Stimulated activated CD4-positive, alpha-beta T cell treated with anti-CD3 and anti-CD28 coated beads, Interleukin-12 subunit alpha, Interleukin-12 subunit beta, amount 100 ng/mL, for 24 hours (primary cell): ENCODE measurements around the gene DYSF.

Experiments used
- DNase-seq, 2 experiments: peaks; one replicate each; pipeline ENCODE4 v3.0.0-alpha.2; 2020; ENCODE audit warnings: low read depth in 2 of 2

Gene DYSF

GRCh38 chr2:71672826-71673795, 219.8 kb downstream of the DYSF start:
- no peak for DNase-seq

- no peak for DNase-seq
These were observed 220.9 kb downstream of the DYSF start for GRCh38 chr2:71674158-71674851.

- DNase-seq = no peak
These were observed 221.9 kb downstream of the DYSF start for GRCh38 chr2:71675296-71675695.

GRCh38 chr2:71678874-71679273, 225.5 kb downstream of the DYSF start:
- no peak for DNase-seq

GRCh38 chr2:71679491-71679890, 226.1 kb downstream of the DYSF start:
- DNase-seq = no peak

- no peak for DNase-seq
These were observed 227.6 kb downstream of the DYSF start for GRCh38 chr2:71680925-71681324.

GRCh38 chr2:71681626-71682025, 228.3 kb downstream of the DYSF start:
- DNase-seq = no peak

GRCh38 chr2:71682341-71682740, 229.0 kb downstream of the DYSF start:
- no peak for DNase-seq

GRCh38 chr2:71683070-71683469, 229.7 kb downstream of the DYSF start:
- DNase-seq = no peak

GRCh38 chr2:71683666-71684065, 230.3 kb downstream of the DYSF start:
- no peak for DNase-seq

GRCh38 chr2:71684226-71685072, 231.1 kb downstream of the DYSF start:
- no peak for DNase-seq

GRCh38 chr2:71685073-71685848, 231.9 kb downstream of the DYSF start:
- DNase-seq = no peak

- no peak for DNase-seq
These were observed 232.7 kb downstream of the DYSF start for GRCh38 chr2:71685941-71686611.

GRCh38 chr2:71686781-71687180, 233.4 kb downstream of the DYSF start:
- no peak for DNase-seq

- no peak for DNase-seq
These were observed 234.1 kb downstream of the DYSF start for GRCh38 chr2:71687412-71687811.

- DNase-seq = no peak
These were observed 235.2 kb downstream of the DYSF start for GRCh38 chr2:71688530-71688929.

- DNase-seq = no peak
These were observed 236.0 kb downstream of the DYSF start for GRCh38 chr2:71689393-71689792.

GRCh38 chr2:71689968-71690834, 236.8 kb downstream of the DYSF start:
- DNase-seq = no peak

- no peak for DNase-seq
These were observed 237.6 kb downstream of the DYSF start for GRCh38 chr2:71690876-71691475.
